NB4 (cell line): ENCODE measurements around the gene LIFR.

Source experiments
- CTCF ChIP-seq: IDR thresholded peaks from one replicate; pipeline ENCODE4 v1.5.1; 2012; ENCODE audit warnings: low read depth, low read length
- MYC ChIP-seq: IDR thresholded peaks from 2 replicates; pipeline ENCODE4 v1.6.1; 2011; ENCODE audit warnings: low read depth, low read length
- POLR2A ChIP-seq: IDR thresholded peaks from 2 replicates; pipeline ENCODE4 v1.6.1; 2011; ENCODE audit warnings: mild to moderate bottlenecking; ENCODE audit not compliant: insufficient read length; ENCODE audit errors: extremely low read depth
- TF ChIP-seq, protein P1 (sequence below): IDR thresholded peaks from 2 replicates; pipeline ENCODE4 v1.6.1; 2011; ENCODE audit warnings: low read depth, low read length

DNA sequence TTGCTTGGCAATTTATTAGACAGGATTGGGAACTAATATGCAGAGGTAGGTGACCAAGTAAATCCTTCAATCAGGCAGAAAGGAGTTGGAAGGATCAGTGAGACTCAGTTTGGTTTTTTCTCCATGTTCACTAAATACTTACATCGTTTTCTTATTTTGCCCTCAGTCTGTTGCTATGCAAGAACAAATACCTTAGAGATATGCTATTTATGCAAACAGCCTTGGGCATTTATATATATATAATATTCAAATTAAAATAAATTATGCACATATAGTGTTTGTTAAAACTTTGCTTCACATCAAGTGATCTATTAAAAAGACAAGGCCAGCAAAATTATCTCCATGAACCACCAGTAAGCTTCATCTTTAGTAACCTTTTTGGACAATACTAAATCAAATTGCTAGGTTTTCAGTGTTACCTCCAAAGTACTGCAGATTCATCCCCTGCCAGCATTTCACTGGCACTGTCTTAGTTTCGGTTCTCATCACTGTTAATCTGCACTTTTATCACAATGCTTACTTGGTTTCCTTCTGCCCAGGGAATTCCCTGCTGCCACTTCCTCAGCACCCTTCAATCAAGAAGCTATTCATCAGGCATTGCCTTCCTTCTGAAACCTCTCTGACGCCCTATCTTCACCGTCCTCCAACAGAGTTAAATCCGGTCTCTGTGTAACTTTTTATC is 26.0 kb upstream of the LIFR start:
- TF ChIP-seq CTCF (no peak), POLR2A (no peak), MYC (no peak)
- TF ChIP-seq, protein P1, sequence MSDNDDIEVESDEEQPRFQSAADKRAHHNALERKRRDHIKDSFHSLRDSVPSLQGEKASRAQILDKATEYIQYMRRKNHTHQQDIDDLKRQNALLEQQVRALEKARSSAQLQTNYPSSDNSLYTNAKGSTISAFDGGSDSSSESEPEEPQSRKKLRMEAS = no peak
